ENCODE measurements around the gene TSG101. TPM values are rescaled to one million over a fixed set of nuclear protein-coding genes. Genes with fewer than 3 reads are reported as not detected.

Gene TSG101
- total and polyA plus RNA-seq, 8 donors: 30.3 to 125 (median 65.6) TPM

DNA sequence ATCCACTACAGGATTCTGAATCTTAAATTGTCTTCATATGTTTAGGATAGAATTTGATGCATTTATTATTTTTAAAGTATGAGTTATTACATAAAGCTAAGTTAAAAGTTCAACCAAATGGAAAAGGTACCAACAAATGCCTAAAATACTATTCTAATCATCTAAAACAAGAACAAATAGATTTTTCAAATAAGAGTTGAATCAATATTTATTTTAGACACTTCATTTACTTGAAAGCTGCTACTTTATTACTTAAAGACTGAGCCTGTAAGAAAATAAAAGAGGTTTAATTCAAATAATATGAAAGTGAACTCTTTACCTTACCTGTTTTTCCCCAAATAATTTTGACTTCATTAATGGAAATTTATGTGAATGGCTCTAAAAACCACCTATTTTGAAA, 54.2 kb downstream of the TSG101 start:
- no peak for DNase-seq
- Histone ChIP-seq H3K9me3 (no peaks in the 10 kb centered on the region), H3K36me3 (peaks cover 14 to 41% (median 37%) of the 10 kb centered on the region in 4 donors), H3K27ac (no peak overlapping the region), H3K27me3 (no peaks in the 10 kb centered on the region), H3K4me3 (no peak overlapping the region), H3K4me1 (no peaks in the 10 kb centered on the region)
- TF ChIP-seq POLR2AphosphoS5 (IDR thresholded peaks at IDR 0.05) (no peak), POLR2A (IDR thresholded peaks at IDR 0.05) (no peak), EP300 (IDR thresholded peaks at IDR 0.05) (no peak)
- TF ChIP-seq, protein P1, sequence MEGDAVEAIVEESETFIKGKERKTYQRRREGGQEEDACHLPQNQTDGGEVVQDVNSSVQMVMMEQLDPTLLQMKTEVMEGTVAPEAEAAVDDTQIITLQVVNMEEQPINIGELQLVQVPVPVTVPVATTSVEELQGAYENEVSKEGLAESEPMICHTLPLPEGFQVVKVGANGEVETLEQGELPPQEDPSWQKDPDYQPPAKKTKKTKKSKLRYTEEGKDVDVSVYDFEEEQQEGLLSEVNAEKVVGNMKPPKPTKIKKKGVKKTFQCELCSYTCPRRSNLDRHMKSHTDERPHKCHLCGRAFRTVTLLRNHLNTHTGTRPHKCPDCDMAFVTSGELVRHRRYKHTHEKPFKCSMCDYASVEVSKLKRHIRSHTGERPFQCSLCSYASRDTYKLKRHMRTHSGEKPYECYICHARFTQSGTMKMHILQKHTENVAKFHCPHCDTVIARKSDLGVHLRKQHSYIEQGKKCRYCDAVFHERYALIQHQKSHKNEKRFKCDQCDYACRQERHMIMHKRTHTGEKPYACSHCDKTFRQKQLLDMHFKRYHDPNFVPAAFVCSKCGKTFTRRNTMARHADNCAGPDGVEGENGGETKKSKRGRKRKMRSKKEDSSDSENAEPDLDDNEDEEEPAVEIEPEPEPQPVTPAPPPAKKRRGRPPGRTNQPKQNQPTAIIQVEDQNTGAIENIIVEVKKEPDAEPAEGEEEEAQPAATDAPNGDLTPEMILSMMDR (IDR thresholded peaks at IDR 0.05): no peak
- intact Hi-C loops (cut with DNase I; ENCODE audit: low total_unique reads): no loop called here

DNA sequence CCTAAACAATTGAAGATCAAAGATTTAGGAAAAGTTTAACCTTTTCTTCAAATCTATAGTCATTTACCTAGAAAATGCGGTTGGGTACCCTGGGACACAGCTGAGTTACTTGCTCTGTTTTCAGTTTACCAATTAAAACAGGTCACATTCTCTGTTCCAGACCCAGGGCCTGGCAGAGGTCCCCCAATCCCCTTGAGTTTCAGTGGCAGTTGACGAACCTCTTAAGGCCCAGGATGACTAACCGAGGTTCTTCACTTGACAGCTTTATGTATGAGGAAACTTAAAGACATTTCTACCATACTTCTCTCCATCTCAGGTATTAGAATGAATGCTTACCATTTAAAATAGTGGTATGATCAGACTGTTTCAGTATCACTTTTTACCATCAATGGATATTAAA, 54.7 kb downstream of the TSG101 start:
- DNase-seq: no peak
- TF ChIP-seq EP300 (IDR thresholded peaks at IDR 0.05) (no peak), POLR2A (IDR thresholded peaks at IDR 0.05) (no peak), POLR2AphosphoS5 (IDR thresholded peaks at IDR 0.05) (no peak)
- TF ChIP-seq, protein P1 (IDR thresholded peaks at IDR 0.05): no peak
- Histone ChIP-seq H3K9me3 (no peaks in the 10 kb centered on the region), H3K4me1 (no peaks in the 10 kb centered on the region), H3K4me3 (no peak overlapping the region), H3K27ac (no peak overlapping the region), H3K36me3 (peaks cover 8 to 35% (median 31%) of the 10 kb centered on the region in 4 donors), H3K27me3 (no peaks in the 10 kb centered on the region)
- 83 to 97% (median 93%) methylated on average over 3 of the region's 3 CpGs for WGBS, 5 donors
- intact Hi-C loops (cut with DNase I; ENCODE audit: low total_unique reads): no loop called here

DNA sequence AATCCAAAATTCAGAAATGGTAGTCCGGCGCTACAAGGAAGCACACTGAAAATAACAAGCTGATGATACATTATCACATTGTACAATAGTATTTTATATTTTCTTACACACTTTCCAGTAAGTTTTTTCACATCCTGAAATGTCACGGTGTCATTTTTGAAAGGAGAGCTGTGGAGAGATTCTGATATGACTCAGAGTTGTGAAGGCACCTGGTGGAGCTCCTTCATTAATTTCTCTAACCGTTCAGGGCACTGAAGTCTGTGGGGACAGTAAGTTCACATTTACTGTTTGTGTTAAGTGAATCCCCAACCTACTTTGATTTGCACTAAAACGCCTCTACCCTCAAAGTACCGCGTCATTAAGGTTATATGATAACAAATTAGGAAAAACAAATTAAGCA, 57.8 kb downstream of the TSG101 start:
- no peak overlapping the region for H3K4me3 ChIP-seq
- H3K36me3 ChIP-seq: peaks cover 0 to 8% (median 3%) of the 10 kb centered on the region in 4 donors
- no peaks in the 10 kb centered on the region for H3K9me3 ChIP-seq
- TF ChIP-seq, protein P1 (IDR thresholded peaks at IDR 0.05): no peak
- TF ChIP-seq EP300 (IDR thresholded peaks at IDR 0.05): no peak
- TF ChIP-seq POLR2A (IDR thresholded peaks at IDR 0.05): no peak
- no peak for TF ChIP-seq POLR2AphosphoS5 (IDR thresholded peaks at IDR 0.05)
- WGBS, 5 donors: 85 to 91% (median 88%) methylated on average over 7 of the region's 7 CpGs
- intact Hi-C loops (cut with DNase I; ENCODE audit: low total_unique reads): no loop called here
- no peak for DNase-seq
- H3K27me3 ChIP-seq: no peaks in the 10 kb centered on the region
- no peaks in the 10 kb centered on the region for H3K4me1 ChIP-seq
- H3K27ac ChIP-seq: no peak overlapping the region

DNA sequence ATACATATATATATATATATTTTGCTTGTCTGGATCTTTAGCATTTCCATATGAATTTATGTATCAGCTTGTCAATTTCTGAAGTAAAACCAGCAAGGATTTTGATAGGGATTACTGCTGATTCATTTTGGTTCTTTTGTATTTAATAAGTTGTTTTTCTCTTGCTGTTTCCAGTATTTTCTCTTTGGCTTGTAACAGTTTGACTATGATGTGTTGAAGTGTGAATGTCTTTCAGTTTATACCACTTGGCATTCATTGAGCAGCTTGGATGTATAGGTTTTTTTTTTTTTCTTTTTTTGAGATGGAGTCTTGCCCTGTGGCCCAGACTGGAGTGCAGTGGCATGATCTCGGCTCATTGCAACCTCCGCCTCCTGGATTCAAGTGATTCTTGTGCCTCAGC, 58.7 kb downstream of the TSG101 start:
- DNase-seq: no peak
- intact Hi-C loops (cut with DNase I; ENCODE audit: low total_unique reads): no loop called here
- no peak for TF ChIP-seq POLR2AphosphoS5 (IDR thresholded peaks at IDR 0.05)
- TF ChIP-seq EP300 (IDR thresholded peaks at IDR 0.05): no peak
- no peak for TF ChIP-seq POLR2A (IDR thresholded peaks at IDR 0.05)
- TF ChIP-seq, protein P1 (IDR thresholded peaks at IDR 0.05): no peak
- WGBS, 5 donors: 86 to 98% (median 96%) methylated on average over 2 of the region's 2 CpGs
- Histone ChIP-seq H3K4me3 (no peak overlapping the region), H3K9me3 (no peaks in the 10 kb centered on the region), H3K27ac (no peak overlapping the region), H3K4me1 (no peaks in the 10 kb centered on the region), H3K27me3 (no peaks in the 10 kb centered on the region), H3K36me3 (peaks cover 0 to 2% (median 0%) of the 10 kb centered on the region in 4 donors)
